ENCODE data around the gene SLC9A6. TPM values are rescaled to one million over a fixed set of nuclear protein-coding genes. Genes with fewer than 3 reads are reported as not detected.
A peak's percentile ranks its signal among the peaks of the same experiment; 100 is the strongest.

Gene SLC9A6
- polyA plus RNA-seq, 1 experiment, result 14.7 TPM

DNA sequence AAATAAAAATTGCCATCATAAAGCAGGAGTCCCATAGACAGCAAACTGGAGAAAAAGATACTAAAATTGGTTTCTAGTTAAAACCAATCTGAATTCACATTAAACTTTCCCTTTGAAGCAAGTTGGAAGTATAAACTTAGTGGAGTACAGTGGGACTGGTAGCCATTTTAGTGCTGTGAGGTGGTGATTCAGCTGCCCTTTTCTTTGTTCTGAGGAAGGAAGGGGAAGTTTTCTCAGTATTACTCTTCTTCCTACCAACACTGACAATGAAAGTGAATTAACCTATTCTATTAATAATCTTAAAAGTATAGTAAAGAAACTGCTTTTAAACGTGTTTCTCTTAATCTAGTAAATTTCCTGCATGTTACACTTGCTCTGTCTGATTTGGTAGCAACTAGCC, 36.7 kb downstream of the SLC9A6 start:
- Histone ChIP-seq H3K9me3 (ENCODE audit: control insufficient read depth, insufficient read depth, low read length) (no peaks in the 10 kb centered on the region), H3K4me3 (ENCODE audit: low read depth, low read length) (no peak overlapping the region), H3K27ac (ENCODE audit: low read depth, low read length) (no peak overlapping the region), H3K27me3 (ENCODE audit: control insufficient read depth, insufficient read depth, low read length) (no peaks in the 10 kb centered on the region)
- CTCF ChIA-PET, result interaction anchor here (1.1 kb wide), 1 partner anchor 141 kb away, joined by 3 read pairs; no protein-coding TSS in a partner anchor
- POLR2A ChIA-PET, result no interaction called here
- DNase-seq (ENCODE audit: low read depth, low spot score), result no peak
- TF ChIP-seq, protein P1, sequence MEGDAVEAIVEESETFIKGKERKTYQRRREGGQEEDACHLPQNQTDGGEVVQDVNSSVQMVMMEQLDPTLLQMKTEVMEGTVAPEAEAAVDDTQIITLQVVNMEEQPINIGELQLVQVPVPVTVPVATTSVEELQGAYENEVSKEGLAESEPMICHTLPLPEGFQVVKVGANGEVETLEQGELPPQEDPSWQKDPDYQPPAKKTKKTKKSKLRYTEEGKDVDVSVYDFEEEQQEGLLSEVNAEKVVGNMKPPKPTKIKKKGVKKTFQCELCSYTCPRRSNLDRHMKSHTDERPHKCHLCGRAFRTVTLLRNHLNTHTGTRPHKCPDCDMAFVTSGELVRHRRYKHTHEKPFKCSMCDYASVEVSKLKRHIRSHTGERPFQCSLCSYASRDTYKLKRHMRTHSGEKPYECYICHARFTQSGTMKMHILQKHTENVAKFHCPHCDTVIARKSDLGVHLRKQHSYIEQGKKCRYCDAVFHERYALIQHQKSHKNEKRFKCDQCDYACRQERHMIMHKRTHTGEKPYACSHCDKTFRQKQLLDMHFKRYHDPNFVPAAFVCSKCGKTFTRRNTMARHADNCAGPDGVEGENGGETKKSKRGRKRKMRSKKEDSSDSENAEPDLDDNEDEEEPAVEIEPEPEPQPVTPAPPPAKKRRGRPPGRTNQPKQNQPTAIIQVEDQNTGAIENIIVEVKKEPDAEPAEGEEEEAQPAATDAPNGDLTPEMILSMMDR (IDR thresholded peaks at IDR 0.05; ENCODE audit: low read depth, low read length), result no peak

DNA sequence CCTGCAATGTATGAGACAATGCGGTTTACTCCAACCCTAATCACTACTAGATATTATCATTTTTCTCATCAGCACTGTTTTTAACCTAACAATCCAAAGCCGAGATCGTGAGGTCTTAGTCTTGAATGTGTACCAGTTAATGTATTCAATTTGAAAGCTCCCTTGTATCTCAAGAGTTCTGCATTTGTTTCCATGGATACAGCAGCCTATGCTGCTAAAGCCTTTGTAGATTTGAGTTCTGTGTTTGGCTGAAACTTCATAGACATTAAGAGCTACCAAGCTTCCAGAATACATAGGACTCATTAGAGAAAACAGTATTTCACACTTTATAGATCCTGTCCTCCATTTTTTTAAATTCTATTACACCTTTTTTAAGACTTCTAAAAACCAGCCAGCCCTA, 39.9 kb downstream of the SLC9A6 start:
- ChIA-PET CTCF (interaction anchor here (1.2 to 1.9 kb wide), 2 partner anchors 141 to 244 kb away, joined by 3 to 8 read pairs; no protein-coding TSS in a partner anchor), POLR2A (no interaction called here)
- TF ChIP-seq, protein P1 (IDR thresholded peaks at IDR 0.05; ENCODE audit: low read depth, low read length), result no peak
- DNase-seq (ENCODE audit: low read depth, low spot score), result no peak
- H3K27me3 ChIP-seq (ENCODE audit: control insufficient read depth, insufficient read depth, low read length), result no peaks in the 10 kb centered on the region
- H3K9me3 ChIP-seq (ENCODE audit: control insufficient read depth, insufficient read depth, low read length), result no peaks in the 10 kb centered on the region
- no peak overlapping the region for H3K4me3 ChIP-seq (ENCODE audit: low read depth, low read length)
- H3K27ac ChIP-seq (ENCODE audit: low read depth, low read length), result no peak overlapping the region

DNA sequence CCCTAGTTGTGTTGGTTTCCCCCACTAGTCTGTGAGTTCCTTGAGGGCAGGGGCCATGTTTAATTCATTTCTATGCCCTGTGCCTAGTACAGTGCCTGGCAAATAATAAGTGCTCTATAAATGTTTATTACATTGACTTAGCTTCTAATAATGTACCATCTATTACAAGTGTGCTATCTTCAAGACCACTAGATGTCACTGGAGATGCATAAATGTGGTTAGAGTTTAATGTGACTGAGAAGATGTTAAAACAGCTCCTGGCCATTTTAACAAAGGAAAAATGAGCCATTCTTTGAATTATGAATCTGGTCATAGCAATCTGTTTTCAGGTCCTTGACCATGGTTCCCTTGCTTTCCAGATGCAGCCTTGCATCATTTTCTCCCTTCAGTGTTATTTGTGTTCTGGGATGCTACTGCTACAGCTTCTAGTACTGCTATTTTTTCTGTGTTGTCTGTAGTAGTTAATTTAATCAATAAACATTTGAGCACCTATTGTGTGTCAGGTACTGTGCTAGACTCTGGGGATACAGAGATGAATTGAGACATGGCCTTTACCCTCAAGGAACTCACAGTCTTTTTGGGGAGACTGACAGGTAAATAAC, 43.2 kb downstream of the SLC9A6 start:
- DNase-seq (ENCODE audit: low read depth, low spot score), result no peak
- TF ChIP-seq, protein P1 (IDR thresholded peaks at IDR 0.05; ENCODE audit: low read depth, low read length), result peak; percentile 57
- no peaks in the 10 kb centered on the region for H3K27me3 ChIP-seq (ENCODE audit: control insufficient read depth, insufficient read depth, low read length)
- ChIA-PET CTCF (interaction anchor here (0.5 to 5.9 kb wide), 50 partner anchors 9 to 1597 kb away, joined by 3 to 105 read pairs (median 5); no protein-coding TSS in a partner anchor), POLR2A (interaction anchor here (0.6 to 1.5 kb wide), 5 partner anchors 23 to 468 kb away, joined by 3 to 7 read pairs (median 3); no protein-coding TSS in a partner anchor)
- no peak overlapping the region for H3K27ac ChIP-seq (ENCODE audit: low read depth, low read length)
- no peak overlapping the region for H3K4me3 ChIP-seq (ENCODE audit: low read depth, low read length)
- no peaks in the 10 kb centered on the region for H3K9me3 ChIP-seq (ENCODE audit: control insufficient read depth, insufficient read depth, low read length)

DNA sequence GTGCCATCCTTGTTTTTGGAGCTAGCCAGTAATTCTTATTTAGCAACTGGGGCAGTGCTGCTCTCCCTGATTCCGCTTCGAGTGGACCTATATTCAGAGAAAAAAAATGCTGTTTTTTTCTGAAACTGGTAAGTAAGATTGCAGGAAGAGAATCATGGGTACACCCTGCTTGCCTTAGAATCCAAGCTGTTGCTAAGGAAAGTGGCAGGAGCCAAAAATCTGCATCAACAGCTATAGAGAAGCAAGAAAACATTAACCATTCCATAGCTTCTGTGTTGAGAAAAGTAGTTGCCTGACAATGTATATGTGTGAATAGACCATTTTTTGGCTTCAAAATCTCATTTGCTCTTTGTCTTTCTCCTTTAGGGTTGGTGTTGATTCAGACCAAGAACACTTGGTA, 44.5 kb downstream of the SLC9A6 start:
- no peaks in the 10 kb centered on the region for H3K27me3 ChIP-seq (ENCODE audit: control insufficient read depth, insufficient read depth, low read length)
- CTCF ChIA-PET, result interaction anchor here (0.5 to 5.9 kb wide), 12 partner anchors 20 to 933 kb away, joined by 3 to 105 read pairs (median 9); no protein-coding TSS in a partner anchor
- no peak overlapping the region for H3K27ac ChIP-seq (ENCODE audit: low read depth, low read length)
- no peaks in the 10 kb centered on the region for H3K9me3 ChIP-seq (ENCODE audit: control insufficient read depth, insufficient read depth, low read length)
- H3K4me3 ChIP-seq (ENCODE audit: low read depth, low read length), result no peak overlapping the region
- POLR2A ChIA-PET, result interaction anchor here (0.5 to 1.5 kb wide), 3 partner anchors 123 to 173 kb away, joined by 3 to 4 read pairs (median 3); no protein-coding TSS in a partner anchor
- TF ChIP-seq, protein P1 (IDR thresholded peaks at IDR 0.05; ENCODE audit: low read depth, low read length), result no peak
- no peak for DNase-seq (ENCODE audit: low read depth, low spot score)
